CD8-positive, alpha-beta memory T cell (primary cell): ENCODE measurements around the gene CUX1. TPM values are rescaled to one million over a fixed set of nuclear protein-coding genes. Genes with fewer than 3 reads are reported as not detected.
"Not testable (repeated sequence)": the region's sequence is repeated elsewhere in the genome, so short reads cannot be mapped to it uniquely, and the experiment has no call there.

ENCODE experiments used
- CTCF ChIA-PET: fragments of 350-600 bp; sonication (Branson Sonifier 250); formaldehyde crosslinking; loops from one replicate; lab custom pipeline; 2021; ENCODE audit warnings: antibody characterized with exemption; lab: Charles Lee
- POLR2A ChIA-PET: fragments of 350-600 bp; sonication (Branson Sonifier 250); formaldehyde crosslinking; loops from one replicate; lab custom pipeline; 2021; ENCODE audit warnings: antibody characterized with exemption; lab: Charles Lee
- DNase-seq, 5 donors: peaks; one replicate each; pipeline versions ENCODE4 v3.0.0 to v3.0.0-alpha.2; 2020 to 2022; ENCODE audit warnings: mixed read lengths in 1 of 5
- H3K27ac ChIP-seq: one replicate; pipeline ENCODE4 v1.7.0; 2013; ENCODE audit warnings: low read depth, mild to moderate bottlenecking, low read length, moderate library complexity
- H3K27me3 ChIP-seq: 2 replicates; pipeline ENCODE4 v1.7.0; 2013; ENCODE audit warnings: low read length, mild to moderate bottlenecking; ENCODE audit not compliant: insufficient read depth, poor library complexity, severe bottlenecking
- H3K36me3 ChIP-seq: 2 replicates; pipeline ENCODE4 v1.7.0; 2013; ENCODE audit warnings: mild to moderate bottlenecking, low read length, moderate library complexity; ENCODE audit not compliant: insufficient read depth
- H3K4me1 ChIP-seq: 2 replicates; pipeline ENCODE4 v1.7.0; 2013; ENCODE audit warnings: mild to moderate bottlenecking, low read length, moderate library complexity; ENCODE audit not compliant: insufficient read depth
- H3K4me3 ChIP-seq: 2 replicates; pipeline ENCODE4 v1.7.0; 2013; ENCODE audit warnings: mild to moderate bottlenecking, low read length
- H3K9me3 ChIP-seq: 2 replicates; pipeline ENCODE4 v1.7.0; 2013; ENCODE audit warnings: mild to moderate bottlenecking, low read length
- H3K27ac Mint-ChIP-seq, 8 donors: one replicate each; pipeline ENCODE4 v1.8.0; 2020 to 2021; ENCODE audit warnings: mixed read lengths in 8 of 8, mild to moderate bottlenecking in 6 of 8, inconsistent platforms in 3 of 8, moderate library complexity in 3 of 8
- H3K27me3 Mint-ChIP-seq, 2 donors: one replicate each; pipeline ENCODE4 v1.8.0; 2020 to 2021; ENCODE audit warnings: mixed read lengths in 2 of 2, mild to moderate bottlenecking in 1 of 2, moderate library complexity in 1 of 2
- H3K36me3 Mint-ChIP-seq, 3 donors: one replicate each; pipeline ENCODE4 v1.8.0; 2020 to 2021; ENCODE audit warnings: mixed read lengths in 3 of 3, inconsistent platforms in 1 of 3, mild to moderate bottlenecking in 1 of 3
- H3K4me1 Mint-ChIP-seq, 3 donors: one replicate each; pipeline ENCODE4 v1.8.0; 2020 to 2021; ENCODE audit warnings: mixed read lengths in 3 of 3, inconsistent platforms in 1 of 3, mild to moderate bottlenecking in 1 of 3
- H3K4me3 Mint-ChIP-seq, 7 donors: one replicate each; pipeline ENCODE4 v1.8.0; 2020 to 2021; ENCODE audit warnings: mixed read lengths in 7 of 7, mild to moderate bottlenecking in 6 of 7, moderate library complexity in 4 of 7, inconsistent platforms in 2 of 7
- H3K9me3 Mint-ChIP-seq, 5 donors: one replicate each; pipeline ENCODE4 v1.8.0; 2020 to 2022; ENCODE audit warnings: mixed read lengths in 5 of 5, mild to moderate bottlenecking in 3 of 5, moderate library complexity in 2 of 5, inconsistent platforms in 1 of 5
- polyA plus RNA-seq: library from polyadenylated mRNA; unstranded; fragments of 300-500 nt; fragmentation: Illumina TruSeq; gene quantifications from one replicate; pipeline ENCODE4 v1.2.3, GENCODE V29; 2021
- total RNA-seq, 2 experiments: library from RNA; stranded (reverse); gene quantifications; one replicate each; pipeline ENCODE4 v1.2.3, GENCODE V29; 2021

CUX1 gene
- total and polyA plus RNA-seq, 3 experiments from 2014 or later, result 23.2 to 26.4 (median 23.6) TPM

GRCh38 chr7:102296179-102296438, 478.7 kb downstream of the CUX1 start:
- no peak for DNase-seq
- Mint-ChIP-seq H3K27me3 (peaks cover 0 to 9% of the 10 kb centered on the region in 2 donors), H3K27ac (no peak overlapping the region), H3K4me3 (no peak overlapping the region), H3K9me3 (no peaks in the 10 kb centered on the region), H3K36me3 (peaks cover 0 to 2% (median 0%) of the 10 kb centered on the region in 3 donors), H3K4me1 (peaks cover 6 to 10% (median 7%) of the 10 kb centered on the region in 3 donors)
- H3K27me3 ChIP-seq, result no peaks in the 10 kb centered on the region
- ChIA-PET POLR2A (no interaction called here), CTCF (no interaction called here)
- no peaks in the 10 kb centered on the region for H3K36me3 ChIP-seq
- H3K4me3 ChIP-seq, result no peak overlapping the region
- no peak overlapping the region for H3K27ac ChIP-seq
- H3K9me3 ChIP-seq, result no peaks in the 10 kb centered on the region
- peaks cover 4% of the 10 kb centered on the region for H3K4me1 ChIP-seq

GRCh38 chr7:102296514-102296913, 479.1 kb downstream of the CUX1 start:
- Mint-ChIP-seq H3K27me3 (peaks cover 0 to 9% of the 10 kb centered on the region in 2 donors), H3K4me1 (peaks cover 3 to 6% (median 4%) of the 10 kb centered on the region in 3 donors), H3K27ac (no peak overlapping the region), H3K36me3 (peaks cover 0 to 2% (median 0%) of the 10 kb centered on the region in 3 donors), H3K9me3 (no peaks in the 10 kb centered on the region), H3K4me3 (no peak overlapping the region)
- no peaks in the 10 kb centered on the region for H3K36me3 ChIP-seq
- H3K4me1 ChIP-seq, result peaks cover 4% of the 10 kb centered on the region
- CTCF ChIA-PET, result no interaction called here
- POLR2A ChIA-PET, result no interaction called here
- H3K4me3 ChIP-seq, result no peak overlapping the region
- no peaks in the 10 kb centered on the region for H3K27me3 ChIP-seq
- DNase-seq, result no peak
- no peaks in the 10 kb centered on the region for H3K9me3 ChIP-seq
- no peak overlapping the region for H3K27ac ChIP-seq

GRCh38 chr7:102297487-102298218, 480.2 kb downstream of the CUX1 start:
- CTCF ChIA-PET, result no interaction called here
- Mint-ChIP-seq H3K4me3 (no peak overlapping the region), H3K4me1 (no peaks in the 10 kb centered on the region), H3K27me3 (peaks cover 0 to 9% of the 10 kb centered on the region in 2 donors), H3K36me3 (peaks cover 0 to 2% (median 0%) of the 10 kb centered on the region in 3 donors), H3K27ac (no peak overlapping the region), H3K9me3 (no peaks in the 10 kb centered on the region)
- no peak for DNase-seq
- Histone ChIP-seq H3K4me3 (no peak overlapping the region), H3K36me3 (no peaks in the 10 kb centered on the region), H3K27me3 (no peaks in the 10 kb centered on the region), H3K27ac (no peak overlapping the region), H3K9me3 (no peaks in the 10 kb centered on the region), H3K4me1 (no peaks in the 10 kb centered on the region)
- POLR2A ChIA-PET, result no interaction called here

GRCh38 chr7:102300643-102301221, 483.3 kb downstream of the CUX1 start:
- Histone ChIP-seq H3K4me1 (no peaks in the 10 kb centered on the region), H3K27me3 (no peaks in the 10 kb centered on the region), H3K36me3 (no peaks in the 10 kb centered on the region), H3K9me3 (no peaks in the 10 kb centered on the region), H3K4me3 (no peak overlapping the region), H3K27ac (no peak overlapping the region)
- Mint-ChIP-seq H3K27ac (no peak overlapping the region), H3K9me3 (no peaks in the 10 kb centered on the region), H3K27me3 (peaks cover 0 to 1% of the 10 kb centered on the region in 2 donors), H3K36me3 (peaks cover 0 to 2% (median 0%) of the 10 kb centered on the region in 3 donors), H3K4me3 (no peak overlapping the region), H3K4me1 (peaks cover 5 to 12% (median 8%) of the 10 kb centered on the region in 3 donors)
- no peak for DNase-seq
- ChIA-PET POLR2A (no interaction called here), CTCF (no interaction called here)

- Mint-ChIP-seq H3K4me1 (peaks cover 5 to 14% (median 8%) of the 10 kb centered on the region in 3 donors), H3K4me3 (peak overlapping the region in 1 of 7 donors; percentile 36)
- H3K4me1 ChIP-seq, H3K4me3 ChIP-seq, H3K36me3 ChIP-seq, H3K27me3 Mint-ChIP-seq, H3K27me3 ChIP-seq, DNase-seq, POLR2A ChIA-PET, H3K27ac ChIP-seq, H3K36me3 Mint-ChIP-seq, H3K27ac Mint-ChIP-seq, H3K9me3 Mint-ChIP-seq, H3K9me3 ChIP-seq, CTCF ChIA-PET: not testable (repeated sequence)
These were observed 483.9 kb downstream of the CUX1 start for GRCh38 chr7:102301367-102301766.

GRCh38 chr7:102302025-102302424, 484.6 kb downstream of the CUX1 start:
- POLR2A ChIA-PET, result no interaction called here
- Histone ChIP-seq H3K4me1 (peaks cover 10% of the 10 kb centered on the region), H3K27me3 (no peaks in the 10 kb centered on the region), H3K27ac (no peak overlapping the region), H3K36me3 (no peaks in the 10 kb centered on the region), H3K4me3 (no peak overlapping the region), H3K9me3 (no peaks in the 10 kb centered on the region)
- no peaks in the 10 kb centered on the region for H3K9me3 Mint-ChIP-seq
- CTCF ChIA-PET, result no interaction called here
- peaks cover 11 to 20% (median 12%) of the 10 kb centered on the region in 3 donors for H3K4me1 Mint-ChIP-seq
- DNase-seq, result no peak
- H3K36me3 Mint-ChIP-seq, result peaks cover 0 to 2% (median 0%) of the 10 kb centered on the region in 3 donors
- no peak overlapping the region for H3K27ac Mint-ChIP-seq
- H3K4me3 Mint-ChIP-seq, result no peak overlapping the region
- peaks cover 0 to 1% of the 10 kb centered on the region in 2 donors for H3K27me3 Mint-ChIP-seq

GRCh38 chr7:102303669-102304422, 486.4 kb downstream of the CUX1 start:
- Histone ChIP-seq H3K36me3 (no peaks in the 10 kb centered on the region), H3K4me1 (peaks cover 15% of the 10 kb centered on the region), H3K27me3 (no peaks in the 10 kb centered on the region), H3K9me3 (no peaks in the 10 kb centered on the region), H3K27ac (no peak overlapping the region), H3K4me3 (no peak overlapping the region)
- peak overlapping the region in 2 of 8 donors; percentile 47 to 66 for H3K27ac Mint-ChIP-seq
- ChIA-PET POLR2A (no interaction called here), CTCF (interaction anchor here (1.4 kb wide), 1 partner anchor 25 kb away, joined by 3 read pairs; no protein-coding TSS in a partner anchor)
- no peak for DNase-seq
- no peaks in the 10 kb centered on the region for H3K36me3 Mint-ChIP-seq
- H3K4me1 Mint-ChIP-seq, result peaks cover 16 to 25% (median 17%) of the 10 kb centered on the region in 3 donors
- H3K9me3 Mint-ChIP-seq, result no peaks in the 10 kb centered on the region
- no peak overlapping the region for H3K4me3 Mint-ChIP-seq
- H3K27me3 Mint-ChIP-seq, result peaks cover 0 to 1% of the 10 kb centered on the region in 2 donors

- Histone ChIP-seq H3K36me3 (no peaks in the 10 kb centered on the region), H3K27me3 (no peaks in the 10 kb centered on the region), H3K27ac (no peak overlapping the region), H3K4me3 (no peak overlapping the region), H3K4me1 (peaks cover 15% of the 10 kb centered on the region), H3K9me3 (no peaks in the 10 kb centered on the region)
- ChIA-PET CTCF (interaction anchor here (1.4 kb wide), 1 partner anchor 26 kb away, joined by 3 read pairs; no protein-coding TSS in a partner anchor), POLR2A (no interaction called here)
- Mint-ChIP-seq H3K9me3 (no peaks in the 10 kb centered on the region), H3K36me3 (no peaks in the 10 kb centered on the region), H3K27ac (peak overlapping the region in 2 of 8 donors; percentile 19 to 66), H3K4me1 (peaks cover 16 to 25% (median 17%) of the 10 kb centered on the region in 3 donors), H3K27me3 (peaks cover 0 to 1% of the 10 kb centered on the region in 2 donors), H3K4me3 (no peak overlapping the region)
- DNase-seq, result no peak
These were observed 487.2 kb downstream of the CUX1 start for GRCh38 chr7:102304668-102305067.
